Keratinocyte (primary cell): ENCODE data around the gene WT1. TPM values are rescaled to one million over a fixed set of nuclear protein-coding genes. Genes with fewer than 3 reads are reported as not detected.

Source experiments
- DNase-seq: peaks from one replicate; pipeline ENCODE4 v3.0.0-alpha.2; 2011; ENCODE audit warnings: low read depth, missing footprints, low spot score
- FAIRE-seq: peaks from 2 replicates; lab custom pipeline; 2011; peaks lifted over from hg19 to GRCh38; lab: Jason Lieb, UNC
- H2AFZ ChIP-seq: 2 replicates; pipeline ENCODE4 v1.6.0; 2012; ENCODE audit warnings: low read length, control low read depth, inconsistent platforms; ENCODE audit not compliant: control insufficient read depth
- H3K27ac ChIP-seq: 2 replicates; pipeline ENCODE4 v1.5.1; 2011; ENCODE audit warnings: low read length; ENCODE audit not compliant: control insufficient read depth, insufficient read depth
- H3K27me3 ChIP-seq: 3 replicates; pipeline ENCODE4 v1.6.0; 2011; ENCODE audit warnings: low read length; ENCODE audit not compliant: control insufficient read depth, insufficient read depth; ENCODE audit errors: extremely low read depth
- H3K36me3 ChIP-seq, 2 experiments: 2 replicates in 1 of 2; 3 replicates in 1 of 2; pipeline ENCODE4 v1.5.1; 2011; ENCODE audit warnings: low read length in 2 of 2, mild to moderate bottlenecking in 1 of 2; ENCODE audit not compliant: control insufficient read depth in 2 of 2, insufficient read depth in 2 of 2; ENCODE audit errors: extremely low read depth in 1 of 2
- H3K4me1 ChIP-seq: 3 replicates; pipeline ENCODE4 v1.5.1; 2011; ENCODE audit warnings: low read length; ENCODE audit not compliant: control insufficient read depth, insufficient read depth; ENCODE audit errors: extremely low read depth
- H3K4me2 ChIP-seq: 3 replicates; pipeline ENCODE4 v1.6.0; 2011; ENCODE audit warnings: low read depth, low read length; ENCODE audit not compliant: control insufficient read depth, insufficient read depth; ENCODE audit errors: extremely low read depth
- H3K4me3 ChIP-seq, 3 experiments: fragments of 200-600 bp in 1 of 3; sonication (generic) in 1 of 3; 2 replicates in 2 of 3; 3 replicates in 1 of 3; pipeline ENCODE4 v1.5.1; 2011 to 2016; ENCODE audit warnings: low read length in 3 of 3, mild to moderate bottlenecking in 3 of 3, control low read depth in 2 of 3, inconsistent platforms in 1 of 3, low read depth in 1 of 3, mixed read lengths in 1 of 3, mixed run types in 1 of 3, moderate library complexity in 1 of 3; ENCODE audit not compliant: control insufficient read depth in 2 of 3, insufficient read depth in 2 of 3; ENCODE audit errors: extremely low read depth in 1 of 3
- H3K79me2 ChIP-seq: 2 replicates; pipeline ENCODE4 v1.6.0; 2012; ENCODE audit warnings: low read length; ENCODE audit not compliant: control insufficient read depth, insufficient read depth
- H3K9ac ChIP-seq: 3 replicates; pipeline ENCODE4 v1.6.0; 2011; ENCODE audit warnings: low read length; ENCODE audit not compliant: control insufficient read depth, insufficient read depth; ENCODE audit errors: extremely low read depth
- H3K9me1 ChIP-seq: 3 replicates; pipeline ENCODE4 v1.6.0; 2011; ENCODE audit warnings: low read length; ENCODE audit not compliant: control insufficient read depth, insufficient read depth; ENCODE audit errors: extremely low read depth
- H3K9me3 ChIP-seq: 2 replicates; pipeline ENCODE4 v1.5.1; 2012; ENCODE audit warnings: low read depth, low read length; ENCODE audit not compliant: control insufficient read depth
- H4K20me1 ChIP-seq: 3 replicates; pipeline ENCODE4 v1.6.0; 2011; ENCODE audit warnings: low read length; ENCODE audit not compliant: control insufficient read depth, insufficient read depth; ENCODE audit errors: extremely low read depth
- EZH2 ChIP-seq: IDR thresholded peaks from one replicate; pipeline ENCODE4 v1.6.1; 2012; ENCODE audit warnings: inconsistent platforms, mild to moderate bottlenecking, low read length, moderate library complexity
- dilution Hi-C: fragments of 300-500 bp; cut with MboI; formaldehyde crosslinking; loops from one replicate; pipeline ENCODE4 v1.7.0; 2020; ENCODE audit warnings: low sequenced_read_pairs; ENCODE audit not compliant: extremely low pct_ligation_motif_present
- polyA plus RNA-seq, 5 experiments: library from polyadenylated mRNA; depleted of rRNA in 3 of 5; stranded (reverse) in 3 of 5; stranded (forward) in 1 of 5; unstranded in 1 of 5; fragments of >200 nt; gene quantifications; 1 replicate in 1 of 5; 2 replicates in 3 of 5; 3 replicates in 1 of 5; pipeline versions ENCODE4 v1.2.1 to v1.2.3, GENCODE V29; 2011 to 2012; ENCODE audit warnings: missing spikeins in 2 of 5, low read depth in 1 of 5, low replicate concordance in 1 of 5
- TF ChIP-seq, protein P1 (sequence below), 3 experiments: IDR thresholded peaks in 1 of 3; conservative IDR thresholded peaks in 1 of 3; optimal IDR thresholded peaks in 1 of 3; 2 replicates in 2 of 3; 3 replicates in 1 of 3; pipeline versions ENCODE3 to v1.5.1; 2011; ENCODE audit warnings: low read length in 3 of 3, mild to moderate bottlenecking in 3 of 3, moderate library complexity in 2 of 3, control low read depth in 1 of 3, inconsistent platforms in 1 of 3; ENCODE audit not compliant: insufficient read depth in 2 of 3; ENCODE audit errors: extremely low read depth in 1 of 3

WT1 gene
- polyA plus RNA-seq, 1 donor (not counting 4 experiments of a cell fraction or from before 2014, with no cell fraction given): not detected

DNA sequence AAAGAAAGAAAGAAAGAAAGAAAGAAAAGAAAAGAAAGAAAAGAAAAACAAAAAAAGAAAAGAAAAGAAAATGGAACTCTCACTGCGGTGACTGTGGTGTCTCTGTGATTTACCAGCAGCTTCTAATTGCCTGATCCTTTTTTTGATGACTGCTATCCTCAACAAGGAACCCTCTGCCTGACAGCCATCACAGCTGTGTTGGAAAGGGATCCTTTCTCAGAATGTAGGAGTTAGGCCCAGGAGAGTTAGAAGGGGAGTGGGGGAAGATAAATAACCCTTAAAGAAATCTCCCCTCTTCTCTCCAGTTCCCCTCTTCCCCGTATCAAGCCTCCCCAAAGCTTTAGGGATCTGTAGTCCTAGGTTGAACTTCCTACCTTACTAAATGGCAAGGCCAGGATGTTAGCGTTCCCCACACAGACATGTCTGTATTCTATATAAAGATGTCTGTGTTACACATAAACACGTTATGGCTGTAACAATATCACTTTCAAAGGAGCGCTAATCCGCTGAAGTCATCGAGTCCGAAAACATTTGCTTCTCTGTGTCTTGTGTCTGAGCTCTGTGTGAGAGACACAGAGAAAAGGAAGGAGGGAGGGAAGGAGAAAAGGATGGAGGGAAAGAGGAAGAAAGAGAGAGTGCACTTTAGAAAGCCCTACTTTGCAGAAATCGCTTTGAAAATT is 26.8 kb upstream of the WT1 start:
- TF ChIP-seq, protein P1, sequence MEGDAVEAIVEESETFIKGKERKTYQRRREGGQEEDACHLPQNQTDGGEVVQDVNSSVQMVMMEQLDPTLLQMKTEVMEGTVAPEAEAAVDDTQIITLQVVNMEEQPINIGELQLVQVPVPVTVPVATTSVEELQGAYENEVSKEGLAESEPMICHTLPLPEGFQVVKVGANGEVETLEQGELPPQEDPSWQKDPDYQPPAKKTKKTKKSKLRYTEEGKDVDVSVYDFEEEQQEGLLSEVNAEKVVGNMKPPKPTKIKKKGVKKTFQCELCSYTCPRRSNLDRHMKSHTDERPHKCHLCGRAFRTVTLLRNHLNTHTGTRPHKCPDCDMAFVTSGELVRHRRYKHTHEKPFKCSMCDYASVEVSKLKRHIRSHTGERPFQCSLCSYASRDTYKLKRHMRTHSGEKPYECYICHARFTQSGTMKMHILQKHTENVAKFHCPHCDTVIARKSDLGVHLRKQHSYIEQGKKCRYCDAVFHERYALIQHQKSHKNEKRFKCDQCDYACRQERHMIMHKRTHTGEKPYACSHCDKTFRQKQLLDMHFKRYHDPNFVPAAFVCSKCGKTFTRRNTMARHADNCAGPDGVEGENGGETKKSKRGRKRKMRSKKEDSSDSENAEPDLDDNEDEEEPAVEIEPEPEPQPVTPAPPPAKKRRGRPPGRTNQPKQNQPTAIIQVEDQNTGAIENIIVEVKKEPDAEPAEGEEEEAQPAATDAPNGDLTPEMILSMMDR (optimal IDR thresholded peaks at IDR 0.05 in 1 of 3, IDR thresholded peaks at IDR 0.05 in 1 of 3, conservative IDR thresholded peaks at IDR 0.05 in 1 of 3; ENCODE audit: extremely low read depth in 1 of 3, insufficient read depth in 2 of 3, low read length in 3 of 3): no peak
- no peak for TF ChIP-seq EZH2
- Histone ChIP-seq H3K27me3 (no peaks in the 10 kb centered on the region), H3K27ac (no peak overlapping the region), H3K79me2 (no peaks in the 10 kb centered on the region), H3K4me3 (no peak overlapping the region), H4K20me1 (no peaks in the 10 kb centered on the region), H3K9me3 (no peaks in the 10 kb centered on the region), H3K9me1 (no peaks in the 10 kb centered on the region), H3K36me3 (no peaks in the 10 kb centered on the region), H3K4me2 (no peak overlapping the region), H3K9ac (no peak overlapping the region), H2AFZ (no peak overlapping the region), H3K4me1 (no peaks in the 10 kb centered on the region)
- DNase-seq (no peak), FAIRE-seq (no peak)
- dilution Hi-C loops: no loop called here

DNA sequence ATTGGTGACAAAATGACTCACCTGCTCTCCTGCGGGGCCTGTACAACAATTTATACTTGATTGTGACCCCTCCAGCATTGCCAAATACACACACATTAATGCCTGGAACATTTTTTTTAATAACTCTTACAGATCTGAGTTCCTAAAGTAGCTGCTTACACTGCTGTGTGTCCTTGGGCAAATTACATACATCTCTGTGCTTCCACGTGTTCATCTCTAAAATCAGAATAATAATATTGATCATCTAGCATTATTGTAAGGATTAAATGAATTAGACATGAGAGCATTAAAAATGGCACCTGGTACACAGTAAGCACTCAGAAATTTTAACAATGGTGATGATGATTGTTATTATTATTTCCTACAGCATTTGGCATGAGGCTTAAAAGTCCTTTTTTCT is 21.5 kb upstream of the WT1 start:
- H3K9me3 ChIP-seq: no peaks in the 10 kb centered on the region
- no peaks in the 10 kb centered on the region for H3K36me3 ChIP-seq
- dilution Hi-C loops: no loop called here
- H3K9ac ChIP-seq: no peak overlapping the region
- TF ChIP-seq, protein P1 (optimal IDR thresholded peaks at IDR 0.05 in 1 of 3, IDR thresholded peaks at IDR 0.05 in 1 of 3, conservative IDR thresholded peaks at IDR 0.05 in 1 of 3; ENCODE audit: extremely low read depth in 1 of 3, insufficient read depth in 2 of 3, low read length in 3 of 3): no peak
- H4K20me1 ChIP-seq: no peaks in the 10 kb centered on the region
- no peaks in the 10 kb centered on the region for H3K27me3 ChIP-seq
- no peak for FAIRE-seq
- no peak overlapping the region for H2AFZ ChIP-seq
- DNase-seq: no peak
- no peak overlapping the region for H3K4me2 ChIP-seq
- no peaks in the 10 kb centered on the region for H3K79me2 ChIP-seq
- no peaks in the 10 kb centered on the region for H3K4me1 ChIP-seq
- H3K4me3 ChIP-seq: no peak overlapping the region
- no peak overlapping the region for H3K27ac ChIP-seq
- no peaks in the 10 kb centered on the region for H3K9me1 ChIP-seq
